H1 (cell line): ENCODE results near the gene BFSP2. TPM values are rescaled to one million over a fixed set of nuclear protein-coding genes. Genes with fewer than 3 reads are reported as not detected.

Source experiments
- CTCF ChIA-PET: fragments of 300-600 bp; sonication (Branson Sonifier 250); formaldehyde crosslinking; loops from one replicate; lab custom pipeline; 2021; ENCODE audit not compliant: partially characterized antibody; lab: Charles Lee
- POLR2A ChIA-PET: fragments of 300-600 bp; sonication (Branson Sonifier 250); formaldehyde crosslinking; loops from one replicate; lab custom pipeline; 2021; ENCODE audit warnings: inconsistent platforms; ENCODE audit not compliant: partially characterized antibody; lab: Charles Lee
- DNase-seq, 2 experiments: peaks; one replicate each; pipeline versions ENCODE4 v3.0.0 to v3.0.0-alpha.2; 2010 to 2022; ENCODE audit warnings: low spot score in 2 of 2, low read depth in 1 of 2, mixed read lengths in 1 of 2
- FAIRE-seq: peaks from 2 replicates; lab custom pipeline; 2011; peaks lifted over from hg19 to GRCh38; lab: Jason Lieb, UNC
- H2AFZ ChIP-seq: 2 replicates; pipeline ENCODE4 v1.8.1; 2012; ENCODE audit warnings: low read length, inconsistent platforms
- H2AK5ac ChIP-seq: 2 replicates; pipeline ENCODE4 v1.6.1; 2013; ENCODE audit warnings: low read depth, low read length
- H2BK120ac ChIP-seq: replicated peaks from 2 replicates; pipeline ENCODE3; 2013; ENCODE audit warnings: low read depth, low read length, inconsistent platforms
- H2BK12ac ChIP-seq: 2 replicates; pipeline ENCODE4 v1.6.1; 2013; ENCODE audit warnings: low read depth, low read length
- H2BK15ac ChIP-seq: 2 replicates; pipeline ENCODE4 v1.6.1; 2013; ENCODE audit warnings: low read length
- H2BK20ac ChIP-seq: 2 replicates; pipeline ENCODE4 v1.6.1; 2013; ENCODE audit warnings: low read length
- H2BK5ac ChIP-seq: 2 replicates; pipeline ENCODE4 v1.6.1; 2013; ENCODE audit warnings: low read depth, low read length
- H3K14ac ChIP-seq: 2 replicates; pipeline ENCODE4 v1.6.1; 2013; ENCODE audit warnings: inconsistent platforms; ENCODE audit not compliant: insufficient read length
- H3K18ac ChIP-seq: 2 replicates; pipeline ENCODE4 v1.6.1; 2013; ENCODE audit warnings: low read length; ENCODE audit errors: extremely low read depth
- H3K23ac ChIP-seq: 2 replicates; pipeline ENCODE4 v1.6.1; 2013; ENCODE audit warnings: inconsistent platforms; ENCODE audit not compliant: insufficient read length
- H3K23me2 ChIP-seq: 2 replicates; pipeline ENCODE4 v1.6.1; 2013; ENCODE audit warnings: low read depth, low read length
- H3K27ac ChIP-seq: 2 replicates; pipeline ENCODE4 v1.6.1; 2011; ENCODE audit warnings: low read depth, low read length, inconsistent platforms
- H3K27me3 ChIP-seq, 4 experiments: replicated peaks in 1 of 4; 1 replicate in 1 of 4; 2 replicates in 3 of 4; pipeline versions ENCODE4 v1.6.1 to v1.8.1; 2011 to 2013; ENCODE audit warnings: low read length in 3 of 4, mild to moderate bottlenecking in 3 of 4, inconsistent platforms in 2 of 4, mixed read lengths in 2 of 4, moderate library complexity in 1 of 4; ENCODE audit not compliant: control insufficient read depth in 3 of 4, insufficient read depth in 3 of 4; ENCODE audit errors: extremely low read depth in 1 of 4
- H3K36me3 ChIP-seq, 4 experiments: 2 replicates each; pipeline versions ENCODE4 v1.6.1 to v1.8.1; 2011 to 2013; ENCODE audit warnings: mild to moderate bottlenecking in 4 of 4, low read length in 3 of 4, moderate library complexity in 2 of 4, control low read depth in 1 of 4, inconsistent platforms in 1 of 4; ENCODE audit not compliant: insufficient read depth in 4 of 4, control insufficient read depth in 2 of 4
- H3K4ac ChIP-seq: replicated peaks from 2 replicates; pipeline ENCODE3; 2013; ENCODE audit warnings: low read length, low read depth, mixed read lengths, inconsistent platforms; ENCODE audit not compliant: insufficient read length
- H3K4me1 ChIP-seq, 4 experiments: replicated peaks in 1 of 4; 1 replicate in 1 of 4; 2 replicates in 3 of 4; pipeline versions ENCODE4 v1.6.1 to v1.8.1; 2011 to 2013; ENCODE audit warnings: low read length in 3 of 4, inconsistent platforms in 2 of 4, mixed read lengths in 1 of 4; ENCODE audit not compliant: insufficient read depth in 4 of 4, control insufficient read depth in 3 of 4
- H3K4me2 ChIP-seq, 2 experiments: 2 replicates each; pipeline versions ENCODE4 v1.6.1 to v1.8.1; 2011 to 2013; ENCODE audit warnings: low read depth in 2 of 2, low read length in 2 of 2, control low read depth in 1 of 2, inconsistent platforms in 1 of 2, mild to moderate bottlenecking in 1 of 2; ENCODE audit not compliant: insufficient read depth in 1 of 2
- H3K4me3 ChIP-seq, 4 experiments: fragments of 200-600, 300-600 bp in 1 of 4; sonication (generic), shearing (Covaris generic), sonication (Bioruptor Twin) in 1 of 4; 2 replicates each; pipeline versions ENCODE4 v1.5.1 to v1.8.1; 2011 to 2016; ENCODE audit warnings: low read length in 4 of 4, low read depth in 3 of 4, control low read depth in 2 of 4, inconsistent platforms in 2 of 4, mild to moderate bottlenecking in 2 of 4, mixed read lengths in 1 of 4, moderate library complexity in 1 of 4; ENCODE audit not compliant: insufficient read depth in 2 of 4; ENCODE audit errors: extremely low read depth in 1 of 4
- H3K56ac ChIP-seq: replicated peaks from 2 replicates; pipeline ENCODE3; 2013; ENCODE audit warnings: low read depth, mild to moderate bottlenecking, mixed read lengths, low read length, inconsistent platforms; ENCODE audit not compliant: insufficient read length
- H3K79me1 ChIP-seq: 2 replicates; pipeline ENCODE4 v1.6.1; 2013; ENCODE audit warnings: low read depth, low read length, control low read depth
- H3K79me2 ChIP-seq, 2 experiments: 2 replicates each; pipeline versions ENCODE4 v1.6.1 to v1.8.1; 2012 to 2013; ENCODE audit warnings: low read length in 2 of 2, mild to moderate bottlenecking in 2 of 2, inconsistent platforms in 1 of 2; ENCODE audit not compliant: insufficient read depth in 2 of 2, control insufficient read depth in 1 of 2
- H3K9ac ChIP-seq, 4 experiments: replicated peaks in 1 of 4; 1 replicate in 1 of 4; 2 replicates in 3 of 4; pipeline versions ENCODE4 v1.6.1 to v1.8.1; 2011 to 2013; ENCODE audit warnings: low read depth in 3 of 4, low read length in 3 of 4, control low read depth in 2 of 4, mild to moderate bottlenecking in 2 of 4, moderate library complexity in 2 of 4, inconsistent platforms in 1 of 4; ENCODE audit errors: extremely low read depth in 1 of 4
- H3K9me3 ChIP-seq, 2 experiments: 2 replicates each; pipeline versions ENCODE4 v1.6.1 to v1.8.1; 2012 to 2013; ENCODE audit warnings: mild to moderate bottlenecking in 2 of 2, moderate library complexity in 2 of 2, control low read depth in 1 of 2, inconsistent platforms in 1 of 2, low read depth in 1 of 2, low read length in 1 of 2, mixed read lengths in 1 of 2; ENCODE audit not compliant: insufficient read depth in 2 of 2
- H4K20me1 ChIP-seq, 2 experiments: replicated peaks in 1 of 2; 2 replicates each; pipeline versions ENCODE3 to v1.8.1; 2011 to 2013; ENCODE audit warnings: inconsistent platforms in 2 of 2, low read length in 2 of 2, mild to moderate bottlenecking in 1 of 2; ENCODE audit not compliant: insufficient read depth in 2 of 2, control insufficient read depth in 1 of 2
- H4K5ac ChIP-seq: 2 replicates; pipeline ENCODE4 v1.6.1; 2013; ENCODE audit warnings: low read length, low read depth, mixed read lengths, inconsistent platforms; ENCODE audit not compliant: insufficient read length
- H4K8ac ChIP-seq: 2 replicates; pipeline ENCODE4 v1.8.0; 2013; ENCODE audit warnings: mild to moderate bottlenecking, moderate library complexity, low read length, inconsistent platforms; ENCODE audit not compliant: insufficient read depth; ENCODE audit errors: extremely low read depth
- H4K91ac ChIP-seq: replicated peaks from 2 replicates; pipeline ENCODE3; 2013; ENCODE audit warnings: low read length, mixed read lengths, inconsistent platforms; ENCODE audit not compliant: insufficient read length
- GTF2F1 ChIP-seq: IDR thresholded peaks from 2 replicates; pipeline ENCODE4 v1.6.1; 2012; ENCODE audit warnings: low read depth, low read length, improper control_type of control experiment, borderline replicate concordance
- JUND ChIP-seq: IDR thresholded peaks from 2 replicates; pipeline ENCODE4 v1.6.1; 2011; ENCODE audit warnings: mild to moderate bottlenecking, improper control_type of control experiment, low read length
- NANOG ChIP-seq: IDR thresholded peaks from 2 replicates; pipeline ENCODE4 v1.6.1; 2011; ENCODE audit warnings: low read length, low read depth, mild to moderate bottlenecking, inconsistent platforms; ENCODE audit not compliant: insufficient read depth, poor library complexity, severe bottlenecking
- RAD21 ChIP-seq, 2 experiments: IDR thresholded peaks in 1 of 2; conservative IDR thresholded peaks in 1 of 2; 2 replicates each; pipeline ENCODE4 v1.6.1; 2011; ENCODE audit warnings: low read depth in 2 of 2, low read length in 2 of 2, improper control_type of control experiment in 1 of 2, inconsistent platforms in 1 of 2, mild to moderate bottlenecking in 1 of 2, moderate library complexity in 1 of 2
- WGBS, 2 experiments: shearing (Covaris generic) in 1 of 2; methylation state at CpG; one replicate each; pipeline versions ENCODE4 v1.1.6 to v1.1.7; 2013 to 2015; ENCODE audit warnings: low lambda C conversion rate in 2 of 2, mixed read lengths in 2 of 2, inconsistent platforms in 1 of 2, low coverage in 1 of 2, missing lambda C conversion rate in 1 of 2; ENCODE audit not compliant: insufficient replicate concordance in 2 of 2, insufficient coverage in 1 of 2, insufficient read length in 1 of 2; ENCODE audit errors: extremely low coverage in 1 of 2, missing lambda C conversion rate in 1 of 2; 5-methylcytosine and 5-hydroxymethylcytosine counted together
- polyA plus RNA-seq, 7 experiments: library from polyadenylated mRNA; depleted of rRNA in 3 of 7; stranded (reverse) in 5 of 7; unstranded in 2 of 7; fragments of >200 nt in 5 of 7; fragments of 200-250 nt in 2 of 7; gene quantifications; 1 replicate in 5 of 7; 2 replicates in 1 of 7; 4 replicates in 1 of 7; pipeline versions ENCODE4 v1.2.1 to v1.2.3, GENCODE V29; 2011 to 2013; ENCODE audit warnings: missing spikeins in 2 of 7, mixed read lengths in 2 of 7
- total RNA-seq: library from RNA; stranded (reverse); fragmentation: NEBNext Ultra II Directional; extraction: Animal tissue kit (Norgen Biotek cat#: 25700); gene quantifications from 2 replicates; pipeline ENCODE4 v1.2.1, GENCODE V29; 2021
- TF ChIP-seq, protein P1 (sequence below), 3 experiments: IDR thresholded peaks; 1 replicate in 2 of 3; 2 replicates in 1 of 3; pipeline versions ENCODE4 v1.5.1 to v1.6.1; 2011; ENCODE audit warnings: low read length in 3 of 3, mild to moderate bottlenecking in 3 of 3, inconsistent platforms in 2 of 3, low read depth in 1 of 3, moderate library complexity in 1 of 3; ENCODE audit not compliant: insufficient read depth in 1 of 3; ENCODE audit errors: control extremely low read depth in 1 of 3
- TF ChIP-seq, protein P2 (sequence below): IDR thresholded peaks from 2 replicates; pipeline ENCODE4 v1.6.1; 2011; ENCODE audit warnings: low read length, improper control_type of control experiment
- TF ChIP-seq, protein P3 (sequence below): IDR thresholded peaks from 2 replicates; pipeline ENCODE4 v1.6.1; 2012; ENCODE audit warnings: inconsistent platforms

The BFSP2 gene
- total and polyA plus RNA-seq, 2 of the 8 experiments (the other 6 are each of a cell fraction or from before 2014, with no cell fraction given) = not detected

DNA sequence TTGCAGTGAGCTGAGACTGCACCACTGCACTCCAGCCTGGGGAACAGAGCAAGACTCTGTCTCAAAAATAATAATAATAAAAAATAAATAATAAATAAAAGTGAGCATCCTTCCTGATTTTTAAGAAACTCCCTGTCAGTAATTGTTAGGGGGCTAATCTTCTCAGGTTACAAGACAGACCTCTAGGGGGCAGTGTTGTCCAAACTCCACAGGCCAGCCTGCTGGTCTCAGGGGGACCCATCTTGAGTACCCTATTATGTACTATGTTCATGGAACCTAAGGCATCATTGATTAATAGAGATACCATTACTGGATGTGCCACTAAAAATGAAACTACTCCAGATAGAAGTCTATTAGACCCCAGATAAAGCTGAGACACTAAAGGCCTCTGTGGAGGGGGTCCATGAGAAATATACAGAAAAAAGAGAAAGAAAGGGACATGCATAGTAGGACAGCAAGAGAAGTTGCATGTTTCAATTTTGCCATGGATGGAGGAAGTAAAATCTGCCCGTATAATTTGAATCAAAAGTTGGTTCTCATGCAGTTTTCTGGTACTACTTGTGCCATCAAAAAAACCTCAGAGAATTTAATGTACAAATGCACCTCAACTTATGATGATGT lies 88.2 kb downstream of the BFSP2 start:
- no peak overlapping the region for H4K8ac ChIP-seq
- no peak overlapping the region for H2AK5ac ChIP-seq
- no peak overlapping the region for H3K4me3 ChIP-seq
- no peak overlapping the region for H3K56ac ChIP-seq
- no peaks in the 10 kb centered on the region for H3K79me2 ChIP-seq
- H4K5ac ChIP-seq = no peak overlapping the region
- H3K9me3 ChIP-seq = peaks cover 8 to 10% of the 10 kb centered on the region in 2 experiments; a peak in 2 of 4 replicates
- H3K9ac ChIP-seq = no peak overlapping the region
- no peak overlapping the region for H4K91ac ChIP-seq
- ChIA-PET CTCF (interaction anchor here (0.6 to 5.3 kb wide), 18 partner anchors 8 to 520 kb away, joined by 3 to 30 read pairs (median 6); no protein-coding TSS in a partner anchor), POLR2A (no interaction called here)
- H3K23me2 ChIP-seq = no peaks in the 10 kb centered on the region
- WGBS, 2 experiments = 83% methylated on average over 1 of the region's 1 CpG; no CpG with 5 or more reads in 1 of the 2 experiments
- no peaks in the 10 kb centered on the region for H3K36me3 ChIP-seq
- H2BK5ac ChIP-seq = no peak overlapping the region
- H3K79me1 ChIP-seq = no peaks in the 10 kb centered on the region
- H3K27me3 ChIP-seq = no peaks in the 10 kb centered on the region
- no peak overlapping the region for H2BK12ac ChIP-seq
- H3K4me2 ChIP-seq = no peak overlapping the region
- DNase-seq = no peak
- H3K18ac ChIP-seq = no peak overlapping the region
- no peak overlapping the region for H2AFZ ChIP-seq
- no peak overlapping the region for H3K14ac ChIP-seq
- no peak for FAIRE-seq
- H3K27ac ChIP-seq = no peak overlapping the region
- H2BK20ac ChIP-seq = no peak overlapping the region
- H4K20me1 ChIP-seq = no peaks in the 10 kb centered on the region
- no peak overlapping the region for H3K23ac ChIP-seq
- no peak overlapping the region for H2BK120ac ChIP-seq
- no peak overlapping the region for H3K4ac ChIP-seq
- no peak overlapping the region for H2BK15ac ChIP-seq
- H3K4me1 ChIP-seq = peaks cover 2 to 9% (median 3%) of the 10 kb centered on the region in 4 experiments
- TF ChIP-seq GTF2F1 (no peak), JUND (no peak), NANOG (no peak), RAD21 (IDR thresholded peaks at IDR 0.05 in 1 of 2, conservative IDR thresholded peaks at IDR 0.05 in 1 of 2; ENCODE audit: low read depth in 2 of 2, low read length in 2 of 2) (peak; percentile 62 to 72)
- TF ChIP-seq, protein P1, sequence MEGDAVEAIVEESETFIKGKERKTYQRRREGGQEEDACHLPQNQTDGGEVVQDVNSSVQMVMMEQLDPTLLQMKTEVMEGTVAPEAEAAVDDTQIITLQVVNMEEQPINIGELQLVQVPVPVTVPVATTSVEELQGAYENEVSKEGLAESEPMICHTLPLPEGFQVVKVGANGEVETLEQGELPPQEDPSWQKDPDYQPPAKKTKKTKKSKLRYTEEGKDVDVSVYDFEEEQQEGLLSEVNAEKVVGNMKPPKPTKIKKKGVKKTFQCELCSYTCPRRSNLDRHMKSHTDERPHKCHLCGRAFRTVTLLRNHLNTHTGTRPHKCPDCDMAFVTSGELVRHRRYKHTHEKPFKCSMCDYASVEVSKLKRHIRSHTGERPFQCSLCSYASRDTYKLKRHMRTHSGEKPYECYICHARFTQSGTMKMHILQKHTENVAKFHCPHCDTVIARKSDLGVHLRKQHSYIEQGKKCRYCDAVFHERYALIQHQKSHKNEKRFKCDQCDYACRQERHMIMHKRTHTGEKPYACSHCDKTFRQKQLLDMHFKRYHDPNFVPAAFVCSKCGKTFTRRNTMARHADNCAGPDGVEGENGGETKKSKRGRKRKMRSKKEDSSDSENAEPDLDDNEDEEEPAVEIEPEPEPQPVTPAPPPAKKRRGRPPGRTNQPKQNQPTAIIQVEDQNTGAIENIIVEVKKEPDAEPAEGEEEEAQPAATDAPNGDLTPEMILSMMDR (IDR thresholded peaks at IDR 0.05; ENCODE audit: control extremely low read depth in 1 of 3, insufficient read depth in 1 of 3, low read depth in 1 of 3, low read length in 3 of 3) = peak; percentile 47 to 57 (median 50)
- TF ChIP-seq, protein P2, sequence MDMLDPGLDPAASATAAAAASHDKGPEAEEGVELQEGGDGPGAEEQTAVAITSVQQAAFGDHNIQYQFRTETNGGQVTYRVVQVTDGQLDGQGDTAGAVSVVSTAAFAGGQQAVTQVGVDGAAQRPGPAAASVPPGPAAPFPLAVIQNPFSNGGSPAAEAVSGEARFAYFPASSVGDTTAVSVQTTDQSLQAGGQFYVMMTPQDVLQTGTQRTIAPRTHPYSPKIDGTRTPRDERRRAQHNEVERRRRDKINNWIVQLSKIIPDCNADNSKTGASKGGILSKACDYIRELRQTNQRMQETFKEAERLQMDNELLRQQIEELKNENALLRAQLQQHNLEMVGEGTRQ = no peak
- TF ChIP-seq, protein P3, sequence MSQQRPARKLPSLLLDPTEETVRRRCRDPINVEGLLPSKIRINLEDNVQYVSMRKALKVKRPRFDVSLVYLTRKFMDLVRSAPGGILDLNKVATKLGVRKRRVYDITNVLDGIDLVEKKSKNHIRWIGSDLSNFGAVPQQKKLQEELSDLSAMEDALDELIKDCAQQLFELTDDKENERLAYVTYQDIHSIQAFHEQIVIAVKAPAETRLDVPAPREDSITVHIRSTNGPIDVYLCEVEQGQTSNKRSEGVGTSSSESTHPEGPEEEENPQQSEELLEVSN = no peak
